VCaP (cell line): ENCODE data around the gene CTDP1.
"Not testable (repeated sequence)": the region's sequence is repeated elsewhere in the genome, so short reads cannot be mapped to it uniquely, and the experiment has no call there.

ENCODE experiments used
- H3K27ac ChIP-seq: fragments of 450-650 bp; 2 replicates; pipeline ENCODE4 v1.5.1; 2017
- TF ChIP-seq, protein P1 (sequence below): fragments of 450-650 bp; conservative IDR thresholded peaks from 2 replicates; pipeline ENCODE4 v1.5.1; 2017; ENCODE audit warnings: mild to moderate bottlenecking, moderate library complexity

The CTDP1 gene

DNA sequence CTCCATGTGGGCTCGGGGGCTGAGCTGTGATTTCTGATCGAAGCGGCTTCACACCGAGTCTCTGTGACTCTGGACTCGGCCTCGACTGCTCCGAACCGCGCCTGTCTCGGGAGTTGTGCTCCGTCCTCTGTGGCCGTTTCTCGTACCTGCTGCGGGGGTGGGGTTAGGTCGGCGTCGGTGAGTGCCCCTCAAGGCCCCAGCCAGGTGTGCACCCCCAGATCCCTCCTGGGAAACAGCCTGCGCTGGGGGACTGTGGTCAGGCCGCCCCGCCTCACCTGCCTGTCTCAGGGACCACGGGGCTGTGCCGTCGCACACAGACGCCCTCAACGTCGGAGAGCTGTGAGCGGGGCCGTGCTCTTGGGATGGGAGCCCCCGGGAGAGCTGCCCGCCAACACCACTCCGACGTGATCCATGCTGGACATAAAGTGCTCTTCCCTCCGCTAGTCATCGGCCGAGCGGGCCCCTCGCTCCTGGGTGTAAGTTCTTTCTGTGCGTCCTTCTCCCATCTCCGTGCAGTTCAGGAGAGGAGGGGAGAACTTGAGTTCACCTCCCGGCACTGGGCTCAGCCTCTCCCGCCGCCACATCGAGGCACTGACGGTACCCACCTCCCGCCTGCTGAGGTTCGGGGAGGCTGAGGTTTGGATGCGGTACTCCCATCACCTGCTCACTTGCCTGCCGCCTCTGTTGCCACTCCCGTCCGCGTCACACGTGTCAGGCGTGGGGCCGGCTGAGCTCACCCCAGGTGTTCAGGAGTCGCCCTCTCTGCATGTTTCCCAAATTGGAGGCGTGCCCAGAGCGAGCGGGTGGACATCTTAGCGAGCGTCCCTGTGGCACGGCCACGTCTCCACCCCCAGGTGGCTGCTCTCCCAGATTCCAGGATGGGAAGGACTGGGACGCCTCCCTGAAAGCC lies 55.7 kb downstream of the CTDP1 start:
- no peak overlapping the region for H3K27ac ChIP-seq
- TF ChIP-seq, protein P1, sequence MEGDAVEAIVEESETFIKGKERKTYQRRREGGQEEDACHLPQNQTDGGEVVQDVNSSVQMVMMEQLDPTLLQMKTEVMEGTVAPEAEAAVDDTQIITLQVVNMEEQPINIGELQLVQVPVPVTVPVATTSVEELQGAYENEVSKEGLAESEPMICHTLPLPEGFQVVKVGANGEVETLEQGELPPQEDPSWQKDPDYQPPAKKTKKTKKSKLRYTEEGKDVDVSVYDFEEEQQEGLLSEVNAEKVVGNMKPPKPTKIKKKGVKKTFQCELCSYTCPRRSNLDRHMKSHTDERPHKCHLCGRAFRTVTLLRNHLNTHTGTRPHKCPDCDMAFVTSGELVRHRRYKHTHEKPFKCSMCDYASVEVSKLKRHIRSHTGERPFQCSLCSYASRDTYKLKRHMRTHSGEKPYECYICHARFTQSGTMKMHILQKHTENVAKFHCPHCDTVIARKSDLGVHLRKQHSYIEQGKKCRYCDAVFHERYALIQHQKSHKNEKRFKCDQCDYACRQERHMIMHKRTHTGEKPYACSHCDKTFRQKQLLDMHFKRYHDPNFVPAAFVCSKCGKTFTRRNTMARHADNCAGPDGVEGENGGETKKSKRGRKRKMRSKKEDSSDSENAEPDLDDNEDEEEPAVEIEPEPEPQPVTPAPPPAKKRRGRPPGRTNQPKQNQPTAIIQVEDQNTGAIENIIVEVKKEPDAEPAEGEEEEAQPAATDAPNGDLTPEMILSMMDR = no peak

DNA sequence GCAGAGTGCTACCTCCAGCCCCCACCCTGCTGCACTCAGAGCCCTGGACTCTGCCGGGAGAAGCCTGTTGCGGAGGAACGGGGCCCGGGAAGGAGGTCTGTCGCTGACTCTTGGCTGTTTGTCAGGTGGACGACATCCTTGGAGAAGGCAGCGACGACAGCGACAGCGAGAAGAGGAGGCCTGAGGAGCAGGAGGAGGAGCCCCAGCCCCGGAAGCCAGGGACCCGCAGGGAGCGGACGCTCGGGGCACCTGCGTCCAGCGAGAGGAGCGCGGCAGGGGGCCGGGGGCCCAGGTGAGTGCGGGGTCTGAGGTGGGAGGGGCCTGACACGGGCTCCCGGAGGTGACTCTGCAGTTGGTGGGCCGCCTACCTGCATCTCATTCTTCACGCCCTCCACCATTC lies 56.6 kb downstream of the CTDP1 start:
- no peak overlapping the region for H3K27ac ChIP-seq
- TF ChIP-seq, protein P1 = no peak

DNA sequence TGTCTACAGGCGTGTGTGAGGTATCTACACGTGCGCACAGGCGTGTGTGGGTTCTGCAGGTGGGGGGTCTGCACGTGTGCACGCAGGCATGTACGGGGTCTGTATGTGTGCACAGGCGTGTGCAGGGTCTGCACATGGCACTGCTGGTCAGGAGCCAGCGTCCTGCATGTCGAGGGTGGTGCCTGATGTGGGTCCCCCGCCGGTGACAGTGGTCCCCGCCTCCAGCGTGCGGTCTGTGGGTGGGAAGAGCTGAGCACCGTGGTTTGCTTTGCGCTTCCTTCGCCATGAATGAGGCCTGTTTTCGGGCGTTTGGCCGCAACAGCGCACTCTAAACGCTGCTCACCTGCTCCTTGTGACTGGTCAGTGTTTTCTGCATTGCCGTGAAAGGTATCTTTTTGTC lies 57.2 kb downstream of the CTDP1 start:
- no peak overlapping the region for H3K27ac ChIP-seq
- TF ChIP-seq, protein P1 = no peak

DNA sequence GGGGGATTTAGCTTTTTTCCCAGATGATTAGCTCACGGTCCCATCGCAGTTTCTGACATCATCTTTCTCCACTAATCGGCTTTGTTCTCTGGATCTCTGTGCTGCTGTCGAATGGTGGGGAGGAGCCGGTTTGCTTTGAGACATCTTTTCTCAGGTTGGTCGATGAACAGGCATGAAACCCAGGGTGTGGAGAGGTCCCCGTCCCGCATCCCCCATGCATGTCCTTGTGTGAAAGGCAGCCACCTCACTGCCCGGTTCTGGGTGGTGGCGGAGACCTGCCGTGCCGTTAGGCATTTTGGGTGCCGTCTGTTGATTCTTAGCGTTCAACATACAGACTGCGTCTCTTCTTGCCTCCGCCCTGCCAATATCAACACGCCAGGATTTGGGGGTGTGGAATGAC lies 57.8 kb downstream of the CTDP1 start:
- no peak overlapping the region for H3K27ac ChIP-seq
- TF ChIP-seq, protein P1 = no peak

DNA sequence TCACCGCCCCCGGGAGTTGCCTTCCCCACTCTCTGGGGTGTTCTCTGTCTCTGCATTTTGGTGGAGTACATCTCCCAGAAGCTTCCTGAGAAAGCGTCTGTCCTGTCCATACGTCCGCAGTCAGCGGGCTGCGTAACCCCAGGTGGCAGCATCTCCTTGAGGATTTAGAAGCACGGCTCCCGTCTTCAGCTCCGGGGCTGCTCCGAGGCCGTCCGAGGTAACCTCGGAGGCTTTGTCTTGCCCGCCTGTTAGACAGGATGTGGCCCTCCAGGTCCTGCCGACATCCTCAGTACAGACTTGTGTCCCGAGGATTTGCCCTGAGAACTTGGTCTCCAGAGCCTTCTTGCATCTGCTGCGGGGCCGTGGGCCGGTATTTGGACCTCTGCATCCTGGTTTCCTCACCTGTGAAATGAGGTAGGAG lies 58.4 kb downstream of the CTDP1 start:
- TF ChIP-seq, protein P1 = no peak
- no peak overlapping the region for H3K27ac ChIP-seq

DNA sequence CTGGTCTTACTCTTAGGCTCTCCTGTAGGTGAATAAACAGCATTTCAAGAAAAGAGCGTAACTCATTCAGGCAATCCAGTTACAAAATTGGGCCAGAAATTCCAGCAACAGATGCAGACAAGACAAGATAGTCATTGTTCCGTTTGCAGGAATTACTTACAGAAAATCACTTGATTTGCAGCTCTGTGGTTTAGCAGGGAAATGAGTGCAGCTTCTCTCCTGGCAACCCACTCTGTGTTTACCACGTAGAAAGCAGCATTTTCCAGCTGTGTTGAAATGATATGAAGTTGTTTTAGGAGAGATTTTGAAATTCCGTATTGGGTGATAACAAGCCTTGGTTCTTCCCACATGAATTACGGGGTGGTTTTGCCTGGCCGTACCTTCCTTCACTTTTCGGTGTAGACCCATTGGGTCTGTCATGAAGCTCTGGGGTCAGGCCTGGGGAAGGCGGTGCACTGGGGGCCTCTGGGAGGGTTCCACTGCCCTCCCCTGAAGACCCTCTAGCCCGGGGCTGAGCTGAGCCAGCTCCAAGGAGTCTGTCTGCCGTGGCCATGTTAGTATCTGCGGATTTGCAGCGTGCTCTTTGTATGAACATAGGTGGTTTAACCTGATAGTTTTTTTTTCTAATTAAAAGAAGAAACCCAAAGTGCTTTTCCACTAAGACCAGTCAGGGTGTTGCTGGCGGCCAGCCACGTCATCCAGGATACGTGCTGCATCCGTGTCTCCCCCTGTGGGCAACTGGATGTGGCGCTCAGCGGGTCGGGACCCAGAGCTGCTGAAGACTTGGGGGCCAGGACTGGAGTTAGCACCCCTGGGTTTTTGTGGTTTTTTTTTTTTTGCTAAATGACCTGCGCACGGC lies 59.2 kb downstream of the CTDP1 start:
- H3K27ac ChIP-seq = no peak overlapping the region
- TF ChIP-seq, protein P1 = no peak

DNA sequence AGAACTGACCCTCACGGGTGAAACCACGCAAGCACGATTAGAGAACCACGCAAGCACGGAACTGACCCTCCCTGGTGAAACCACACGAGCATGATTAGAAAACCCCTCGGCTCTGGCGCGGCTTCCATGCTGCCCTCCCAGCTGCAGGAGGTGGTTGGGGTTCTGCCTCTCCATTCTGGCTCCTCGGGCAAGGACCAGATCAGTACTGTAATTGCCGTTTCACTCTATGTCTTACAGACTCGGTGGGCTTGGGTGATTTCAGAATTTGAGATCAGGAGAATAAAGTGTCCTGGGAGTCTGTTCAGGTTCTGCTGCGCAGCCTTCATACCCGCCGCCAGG lies 59.8 kb downstream of the CTDP1 start:
- TF ChIP-seq, protein P1 = no peak
- no peak overlapping the region for H3K27ac ChIP-seq

DNA sequence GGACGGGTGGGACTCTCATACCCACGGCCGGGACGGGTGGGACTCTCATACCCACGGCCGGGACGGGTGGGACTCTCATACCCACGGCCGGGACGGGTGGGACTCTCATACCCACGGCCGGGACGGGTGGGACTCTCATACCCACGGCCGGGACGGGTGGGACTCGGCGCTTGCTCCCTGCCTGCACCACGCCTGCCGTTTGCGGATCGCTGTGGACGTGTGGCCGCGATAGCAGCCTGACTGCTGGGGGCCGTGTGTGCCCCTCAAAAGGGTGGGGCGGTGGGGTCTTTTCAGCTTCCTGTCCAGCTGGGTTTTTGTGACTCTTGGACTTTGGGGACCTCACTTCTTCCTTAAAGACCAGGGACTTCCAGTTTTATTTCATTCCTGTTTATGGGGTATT lies 60.4 kb downstream of the CTDP1 start:
- not testable (repeated sequence) for H3K27ac ChIP-seq
